Fibroblast of lung (primary cell): Measurements from ENCODE around the gene NHSL1. TPM values are rescaled to one million over a fixed set of nuclear protein-coding genes. Genes with fewer than 3 reads are reported as not detected.

ENCODE experiments used
- DNase-seq, 2 donors: peaks; one replicate each; pipeline versions ENCODE4 v3.0.0 to v3.0.0-alpha.2; 2010; ENCODE audit warnings: low read depth in 2 of 2
- H2AFZ ChIP-seq: 2 replicates; pipeline ENCODE4 v1.5.1; 2012; ENCODE audit warnings: low read length, control low read depth, inconsistent platforms
- H3K27ac ChIP-seq: 2 replicates; pipeline ENCODE4 v1.5.1; 2011; ENCODE audit warnings: low read length, control low read depth; ENCODE audit not compliant: insufficient read depth
- H3K27me3 ChIP-seq: 2 replicates; pipeline ENCODE4 v1.5.1; 2011; ENCODE audit warnings: mild to moderate bottlenecking, low read length; ENCODE audit not compliant: control insufficient read depth, insufficient read depth
- H3K36me3 ChIP-seq: 2 replicates; pipeline ENCODE4 v1.5.1; 2011; ENCODE audit warnings: low read length; ENCODE audit not compliant: control insufficient read depth, insufficient read depth
- H3K4me1 ChIP-seq: 2 replicates; pipeline ENCODE4 v1.5.1; 2011; ENCODE audit warnings: low read length; ENCODE audit not compliant: control insufficient read depth, insufficient read depth; ENCODE audit errors: extremely low read depth
- H3K4me2 ChIP-seq: 2 replicates; pipeline ENCODE4 v1.5.1; 2011; ENCODE audit warnings: low read length, control low read depth; ENCODE audit not compliant: insufficient read depth; ENCODE audit errors: extremely low read depth
- H3K4me3 ChIP-seq, 4 experiments: fragments of 200-600 bp in 1 of 4; sonication (generic) in 1 of 4; replicated peaks in 1 of 4; 2 replicates each; pipeline ENCODE4 v1.5.1; 2011 to 2016; ENCODE audit warnings: low read length in 4 of 4, low read depth in 3 of 4, mild to moderate bottlenecking in 3 of 4, control low read depth in 2 of 4, inconsistent platforms in 1 of 4, mixed read lengths in 1 of 4; ENCODE audit not compliant: insufficient read depth in 1 of 4; ENCODE audit errors: control extremely low read depth in 1 of 4
- H3K79me2 ChIP-seq: 2 replicates; pipeline ENCODE4 v1.5.1; 2012; ENCODE audit warnings: mild to moderate bottlenecking, low read length, inconsistent platforms; ENCODE audit not compliant: control insufficient read depth, insufficient read depth
- H3K9ac ChIP-seq: 2 replicates; pipeline ENCODE4 v1.5.1; 2011; ENCODE audit warnings: mild to moderate bottlenecking, low read length, control low read depth; ENCODE audit not compliant: insufficient read depth
- H3K9me3 ChIP-seq: 2 replicates; pipeline ENCODE4 v1.5.1; 2012; ENCODE audit warnings: low read depth, low read length; ENCODE audit not compliant: control insufficient read depth, insufficient read depth
- H4K20me1 ChIP-seq: 2 replicates; pipeline ENCODE4 v1.5.1; 2011; ENCODE audit warnings: low read length; ENCODE audit not compliant: control insufficient read depth, insufficient read depth; ENCODE audit errors: extremely low read depth
- CTCF ChIP-seq, 2 donors: IDR thresholded peaks in 1 of 2; conservative IDR thresholded peaks in 1 of 2; 1 replicate in 1 of 2; 2 replicates in 1 of 2; pipeline ENCODE4 v1.5.1; 2011 to 2012; ENCODE audit warnings: low read length in 2 of 2, control low read depth in 1 of 2, inconsistent platforms in 1 of 2, low read depth in 1 of 2, mild to moderate bottlenecking in 1 of 2
- EZH2 ChIP-seq: IDR thresholded peaks from 2 replicates; pipeline ENCODE4 v1.5.1; 2012; ENCODE audit warnings: low read length, control low read depth, mild to moderate bottlenecking; ENCODE audit errors: missing control alignments
- polyA plus RNA-seq, 2 donors: library from polyadenylated mRNA; depleted of rRNA in 1 of 2; stranded (reverse) in 1 of 2; unstranded in 1 of 2; fragments of >200 nt; gene quantifications; 2 replicates each; pipeline ENCODE4 v1.2.1, GENCODE V29; 2011 to 2012; ENCODE audit warnings: missing spikeins in 1 of 2
- total RNA-seq: library from RNA; depleted of rRNA; stranded (reverse); fragments of >200 nt; gene quantifications from 2 replicates; pipeline ENCODE4 v1.2.1, GENCODE V29; 2014

Gene NHSL1
- total and polyA plus RNA-seq, 2 donors (not counting 1 experiment from before 2014, with no cell fraction given): 9.5 to 10.6 TPM

DNA sequence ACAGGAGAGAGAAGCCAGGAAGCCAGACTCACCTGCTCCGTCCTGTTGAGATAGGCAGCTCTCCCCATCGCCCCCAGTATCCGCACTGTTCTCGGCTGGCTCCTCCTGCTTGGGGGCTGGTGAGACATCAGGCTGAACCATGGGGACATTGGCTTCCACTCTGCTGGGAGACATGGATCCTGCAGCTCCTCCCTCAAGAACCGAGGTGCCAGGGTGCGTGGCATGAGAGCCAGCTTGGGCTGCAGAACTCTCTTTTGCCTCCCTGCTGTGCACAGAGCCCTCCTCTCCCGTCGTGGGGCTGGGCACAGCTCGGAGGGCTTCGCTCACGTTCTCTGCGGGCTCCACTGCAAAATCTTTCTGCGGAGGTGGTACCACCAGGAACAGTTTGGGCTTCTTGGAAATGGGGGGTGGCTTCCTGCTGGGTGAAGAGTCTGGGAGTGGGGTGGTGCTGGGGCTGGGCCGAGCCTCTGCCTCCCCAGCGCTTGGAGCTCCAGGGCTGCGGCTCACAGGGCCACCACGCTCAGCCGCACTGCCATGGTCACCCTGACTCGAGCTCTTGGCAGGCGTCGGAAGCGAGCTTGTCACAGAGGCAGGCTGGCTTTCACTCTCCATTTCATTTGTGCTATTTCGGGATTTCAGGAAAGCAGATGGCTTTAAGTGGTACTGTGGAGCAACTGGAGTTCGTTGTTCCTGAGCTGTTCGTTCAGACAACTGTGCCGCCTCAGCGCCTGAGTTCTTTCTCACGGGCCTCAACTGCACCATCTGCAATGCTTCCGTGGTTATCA is 68.7 kb downstream of the NHSL1 start:
- DNase-seq: no peak
- no peaks in the 10 kb centered on the region for H3K79me2 ChIP-seq
- H3K4me3 ChIP-seq: no peak overlapping the region
- no peak overlapping the region for H2AFZ ChIP-seq
- no peaks in the 10 kb centered on the region for H3K27me3 ChIP-seq
- H4K20me1 ChIP-seq: no peaks in the 10 kb centered on the region
- H3K4me2 ChIP-seq: no peak overlapping the region
- no peak for TF ChIP-seq CTCF (conservative IDR thresholded peaks at IDR 0.05 in 1 of 2, IDR thresholded peaks at IDR 0.05 in 1 of 2; ENCODE audit: low read depth in 1 of 2, low read length in 2 of 2)
- TF ChIP-seq EZH2: no peak
- H3K9ac ChIP-seq: no peak overlapping the region
- H3K36me3 ChIP-seq: peaks cover 1% of the 10 kb centered on the region
- no peaks in the 10 kb centered on the region for H3K9me3 ChIP-seq
- H3K4me1 ChIP-seq: peaks cover 3% of the 10 kb centered on the region
- no peak overlapping the region for H3K27ac ChIP-seq

- TF ChIP-seq EZH2 (no peak), CTCF (conservative IDR thresholded peaks at IDR 0.05 in 1 of 2, IDR thresholded peaks at IDR 0.05 in 1 of 2; ENCODE audit: low read depth in 1 of 2, low read length in 2 of 2) (no peak)
- Histone ChIP-seq H3K27me3 (no peaks in the 10 kb centered on the region), H3K9me3 (no peaks in the 10 kb centered on the region), H3K79me2 (no peaks in the 10 kb centered on the region), H4K20me1 (no peaks in the 10 kb centered on the region), H3K9ac (no peak overlapping the region), H3K27ac (no peak overlapping the region), H3K4me3 (no peak overlapping the region), H3K4me1 (peaks cover 3% of the 10 kb centered on the region), H3K4me2 (no peak overlapping the region), H3K36me3 (peaks cover 1% of the 10 kb centered on the region), H2AFZ (peak overlapping the region; percentile 42)
- peak in 1 of 2 donors; percentile 31 for DNase-seq
These were observed 69.5 kb downstream of the NHSL1 start for GRCh38 chr6:138429761-138430160.

GRCh38 chr6:138428944-138429598 is 70.2 kb downstream of the NHSL1 start:
- no peak for TF ChIP-seq EZH2
- peak; percentile 54 to 58 for TF ChIP-seq CTCF (conservative IDR thresholded peaks at IDR 0.05 in 1 of 2, IDR thresholded peaks at IDR 0.05 in 1 of 2; ENCODE audit: low read depth in 1 of 2, low read length in 2 of 2)
- Histone ChIP-seq H2AFZ (no peak overlapping the region), H3K36me3 (peaks cover 3% of the 10 kb centered on the region), H3K4me1 (peaks cover 3% of the 10 kb centered on the region), H4K20me1 (no peaks in the 10 kb centered on the region), H3K27ac (no peak overlapping the region), H3K4me3 (no peak overlapping the region), H3K9me3 (no peaks in the 10 kb centered on the region), H3K9ac (no peak overlapping the region), H3K4me2 (peak overlapping the region; percentile 38), H3K79me2 (no peaks in the 10 kb centered on the region), H3K27me3 (no peaks in the 10 kb centered on the region)
- peak; percentile 59 to 84 for DNase-seq
